Measurements from ENCODE around the gene TSGA10.

GRCh38 chr2:99088017-99088416, 66.7 kb downstream of the TSGA10 start:
- TF ChIP-seq GATA2 (IDR thresholded peaks at IDR 0.05; ENCODE audit: low read depth, low read length) (no peak), GATA3 (IDR thresholded peaks at IDR 0.05; ENCODE audit: low read depth, low read length) (no peak)

All from SH-SY5Y (cell line).